ENCODE results near the gene DUOX2.

DNA sequence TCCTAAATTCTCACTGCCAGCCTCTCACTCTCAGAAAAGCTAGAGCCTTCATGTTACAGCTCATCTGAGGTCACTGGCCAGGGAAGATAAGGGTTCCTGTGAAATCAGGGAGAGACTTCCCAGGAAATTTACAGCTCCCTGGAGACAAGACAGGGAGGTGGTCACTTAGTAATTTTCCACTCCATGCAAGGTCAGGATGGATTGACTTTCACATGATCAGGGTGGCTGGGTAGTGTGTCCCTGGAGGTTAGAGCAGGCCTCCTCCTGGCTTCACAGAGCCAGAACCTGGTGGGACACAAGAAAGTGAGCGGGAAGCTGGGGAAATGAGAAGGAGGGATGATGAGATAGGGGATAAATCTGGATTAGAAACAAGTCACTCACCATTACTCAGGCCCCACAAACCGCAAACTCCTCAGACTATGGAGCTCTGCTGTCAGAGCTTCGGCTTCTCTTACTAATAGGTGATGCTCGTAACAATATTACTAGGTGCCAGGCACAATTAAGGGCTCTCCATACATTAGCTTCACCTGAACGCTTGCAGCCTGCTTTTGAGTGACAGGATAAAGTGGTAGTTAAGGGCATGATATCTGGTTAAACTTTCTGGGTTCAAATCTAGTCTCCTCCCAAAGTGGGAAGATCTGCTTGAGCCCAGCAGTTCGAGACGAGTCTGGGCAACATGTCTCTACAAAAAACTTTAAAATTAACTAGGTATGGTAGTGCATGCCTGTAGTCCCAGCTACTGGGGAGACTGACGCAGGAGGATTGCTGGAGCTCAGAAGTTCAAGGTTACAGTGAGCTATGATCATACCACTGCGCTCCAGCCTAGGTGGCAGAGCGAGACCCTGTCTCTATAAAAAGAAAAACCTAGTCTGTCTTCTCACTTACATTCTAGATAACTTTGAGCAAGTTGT lies 24.9 kb downstream of the DUOX2 start:
- no peak for TF ChIP-seq CTCF (IDR thresholded peaks at IDR 0.05; ENCODE audit: low read depth, low read length, poor library complexity, severe bottlenecking)
- no peak for TF ChIP-seq EZH2phosphoT487 (IDR thresholded peaks at IDR 0.05; ENCODE audit: borderline replicate concordance, low read length)
